Stimulated activated CD4-positive, alpha-beta T cell treated with anti-CD3 and anti-CD28 coated beads, Interleukin-15, amount 100 ng/mL, for 1 hour (primary cell): ENCODE results near the gene PMP22.
"Not testable (repeated sequence)": the region's sequence is repeated elsewhere in the genome, so short reads cannot be mapped to it uniquely, and the experiment has no call there.

Source experiments
- DNase-seq, 2 donors: peaks; one replicate each; pipeline ENCODE4 v3.0.0-alpha.2; 2020; ENCODE audit warnings: low read depth in 1 of 2, low spot score in 1 of 2

PMP22 gene

DNA sequence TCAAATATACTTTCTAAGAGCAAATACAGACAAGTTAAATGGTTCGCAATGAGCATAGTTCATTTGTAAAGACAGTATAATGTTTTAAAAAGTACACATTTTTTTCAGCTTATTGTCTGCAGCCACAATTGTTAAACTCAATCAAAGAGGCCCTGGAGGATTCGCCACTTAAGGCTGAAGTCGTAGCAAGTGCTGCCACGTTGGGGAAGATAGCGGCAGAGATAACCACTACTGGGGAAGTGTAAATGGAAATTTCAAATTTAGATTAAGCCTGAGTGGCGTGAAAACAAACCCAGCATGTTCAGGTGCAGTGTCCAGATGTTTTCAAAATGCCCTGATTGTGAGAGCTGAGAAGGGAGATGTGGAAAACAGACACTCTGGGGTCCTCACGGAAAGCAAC lies 8.4 kb downstream of the PMP22 start:
- no peak for DNase-seq

DNA sequence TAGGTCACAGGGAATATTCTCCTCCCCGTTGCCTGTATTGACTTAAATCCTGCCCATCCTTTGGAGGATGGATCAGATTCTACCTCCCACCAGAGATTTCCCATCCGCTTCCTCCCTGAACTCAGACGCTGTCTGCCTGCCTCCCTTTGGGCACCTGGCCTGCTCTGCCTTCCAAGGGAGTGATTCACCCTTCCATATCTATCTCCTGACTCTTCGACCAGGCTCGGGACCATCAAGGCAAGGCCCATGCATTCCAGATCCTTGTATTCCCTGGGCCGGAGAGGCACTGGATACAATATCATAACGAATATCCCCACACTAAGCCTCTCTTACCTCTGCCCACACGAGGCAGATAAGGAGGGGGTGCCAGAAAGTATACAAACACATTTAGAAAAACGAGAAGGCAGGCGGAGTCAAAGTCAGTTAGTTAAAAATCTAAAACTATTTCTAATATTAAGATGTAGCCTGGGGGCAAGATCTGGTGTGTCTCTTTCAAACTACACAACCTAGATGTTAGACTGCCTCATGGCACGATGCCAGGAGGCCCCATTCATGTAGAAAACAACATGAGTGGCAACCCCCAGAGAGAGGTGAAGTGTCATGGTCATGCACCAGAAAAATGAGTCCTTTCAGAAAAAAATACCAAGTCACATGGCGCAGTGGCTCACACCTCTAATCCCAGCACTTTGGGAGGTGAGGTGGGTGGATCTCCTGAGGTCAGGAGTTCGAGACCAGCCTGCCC lies 9.2 kb downstream of the PMP22 start:
- no peak for DNase-seq

DNA sequence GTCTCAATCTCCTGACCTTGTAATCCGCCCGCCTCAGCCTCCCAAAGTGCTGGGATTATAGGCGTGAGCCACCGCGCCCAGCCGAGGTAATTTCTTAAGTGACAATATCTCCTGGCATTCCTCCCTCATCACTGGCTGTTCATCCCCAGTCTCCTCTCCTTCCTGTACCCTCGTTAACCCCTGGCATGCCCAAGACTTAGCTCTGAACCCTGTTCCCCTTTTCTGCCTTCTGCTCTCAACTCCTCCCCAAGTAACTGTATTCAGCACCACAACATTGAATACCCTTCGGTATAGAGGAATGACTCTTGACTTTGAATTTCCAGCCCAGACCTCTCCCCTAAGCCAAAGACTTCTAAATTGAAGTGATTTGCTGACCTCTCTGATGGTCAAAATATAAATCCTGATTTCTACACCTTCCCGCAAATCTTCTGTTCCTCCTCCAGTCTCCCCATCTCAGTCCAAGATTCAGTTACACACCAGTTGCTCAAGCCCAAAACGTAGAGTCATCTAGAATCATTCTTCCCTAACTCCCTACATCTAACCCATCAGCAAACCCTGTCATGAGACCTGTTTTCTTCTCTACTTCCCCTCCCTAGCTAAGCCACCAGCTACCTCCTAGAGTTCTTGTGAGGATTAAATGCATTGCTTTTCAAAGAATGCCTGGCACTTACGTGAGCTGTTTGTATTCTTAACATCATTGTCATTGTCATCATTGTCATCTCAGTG lies 14.8 kb downstream of the PMP22 start:
- no peak for DNase-seq

DNA sequence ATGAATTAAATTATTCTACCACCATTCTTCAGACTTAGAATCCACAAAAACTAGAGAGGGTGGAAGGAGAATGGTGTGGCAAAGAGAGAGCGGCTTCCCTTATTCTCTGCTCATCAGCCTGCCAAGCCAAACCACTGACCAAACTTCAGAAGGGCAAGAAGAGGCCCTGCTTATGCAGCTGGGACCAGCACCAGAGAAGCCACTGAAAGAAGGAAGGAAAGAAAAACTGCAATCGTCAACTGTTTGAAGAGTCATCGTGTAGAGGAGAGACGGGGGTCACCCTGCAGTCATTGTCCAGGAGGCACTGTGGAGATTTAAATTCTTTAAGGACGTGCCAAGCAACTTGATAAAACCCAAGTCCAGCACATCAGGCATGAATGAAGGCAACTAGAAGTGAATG lies 15.6 kb downstream of the PMP22 start:
- DNase-seq: no peak

DNA sequence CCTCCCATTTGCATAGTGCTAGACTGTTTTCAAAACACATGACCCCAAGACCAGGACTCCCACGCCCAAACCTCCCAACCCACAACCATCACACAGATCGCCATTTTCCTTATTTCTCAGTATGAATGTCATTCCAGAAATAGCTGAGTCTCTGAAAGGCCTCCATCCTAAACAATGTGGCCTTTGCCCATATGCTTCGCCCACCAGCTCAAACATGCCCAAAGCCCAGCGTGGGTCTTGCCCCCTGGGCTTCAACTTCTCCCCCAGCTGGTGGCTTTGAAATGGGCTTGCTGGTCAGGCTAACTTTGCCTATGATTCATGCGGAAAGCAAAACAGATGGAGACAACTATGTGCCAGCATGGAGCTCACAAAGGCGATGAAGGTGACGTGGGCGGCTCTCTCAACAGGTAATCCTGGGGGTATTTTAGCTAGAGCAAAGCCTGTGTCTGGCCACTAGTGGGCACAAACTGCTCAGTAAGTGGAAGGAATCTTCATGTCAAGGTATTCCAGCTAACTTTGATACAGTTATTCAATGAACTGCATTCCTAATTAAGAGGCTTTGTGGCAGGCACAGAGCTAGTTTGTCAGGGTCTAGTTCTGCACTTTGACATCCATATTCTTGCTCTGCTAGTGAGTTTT lies 17.1 kb downstream of the PMP22 start:
- no peak for DNase-seq

DNA sequence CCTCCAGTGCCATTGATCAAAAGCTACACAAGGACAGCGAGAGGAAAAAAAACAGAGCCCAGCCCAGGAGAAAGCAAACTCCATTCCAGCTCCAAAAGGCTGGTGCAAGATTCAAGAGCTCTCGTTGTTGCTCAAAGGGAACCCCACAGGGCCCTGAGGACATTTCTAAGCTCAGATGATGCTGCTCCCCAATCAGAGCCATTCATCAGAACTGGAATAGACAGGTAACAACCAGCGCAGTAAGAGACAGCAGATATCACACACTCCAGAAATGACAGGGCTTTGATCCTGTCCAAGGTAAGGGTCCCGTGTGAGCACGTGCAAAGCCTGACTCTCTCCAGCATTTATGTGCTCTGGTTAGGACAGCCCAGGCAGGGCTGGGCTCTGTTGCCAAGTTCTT lies 20.1 kb downstream of the PMP22 start:
- no peak for DNase-seq

DNA sequence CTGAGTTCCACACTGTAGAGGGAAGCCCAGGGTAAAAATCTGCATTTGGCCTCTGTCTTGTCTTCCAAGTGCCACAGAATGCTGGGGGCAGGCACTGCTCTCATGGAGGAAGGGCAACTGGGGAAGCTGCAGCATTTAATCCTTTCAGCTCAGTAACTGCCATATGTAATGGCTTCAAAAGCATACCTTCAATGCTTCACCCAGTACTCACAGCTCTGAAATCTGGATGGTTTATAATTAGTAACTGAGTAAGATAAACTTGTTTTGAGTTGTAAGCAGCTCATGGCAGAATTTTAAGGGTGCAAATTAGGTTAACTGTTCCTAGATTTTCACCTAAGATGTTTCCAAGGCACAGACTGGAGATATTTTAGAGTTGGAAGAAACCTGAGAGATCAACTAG lies 24.5 kb downstream of the PMP22 start:
- no peak for DNase-seq

DNA sequence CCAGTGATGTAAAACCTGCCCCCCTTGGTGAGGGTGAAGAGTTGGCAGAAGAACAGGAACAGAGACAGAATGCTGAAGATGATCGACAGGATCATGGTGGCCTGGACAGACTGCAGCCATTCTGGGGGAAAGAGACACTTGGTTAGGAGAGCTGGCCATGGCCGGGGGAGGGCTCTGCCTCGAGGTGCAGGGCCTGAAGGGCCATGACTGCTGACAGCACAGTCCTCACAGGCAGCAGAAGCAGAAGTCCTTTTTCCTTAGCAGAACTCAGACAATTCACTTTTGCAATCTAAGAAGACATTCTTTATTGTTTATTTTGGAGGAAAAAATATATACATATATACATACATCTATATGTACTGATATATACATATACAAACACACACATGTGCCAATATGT lies 25.6 kb downstream of the PMP22 start:
- no peak for DNase-seq

DNA sequence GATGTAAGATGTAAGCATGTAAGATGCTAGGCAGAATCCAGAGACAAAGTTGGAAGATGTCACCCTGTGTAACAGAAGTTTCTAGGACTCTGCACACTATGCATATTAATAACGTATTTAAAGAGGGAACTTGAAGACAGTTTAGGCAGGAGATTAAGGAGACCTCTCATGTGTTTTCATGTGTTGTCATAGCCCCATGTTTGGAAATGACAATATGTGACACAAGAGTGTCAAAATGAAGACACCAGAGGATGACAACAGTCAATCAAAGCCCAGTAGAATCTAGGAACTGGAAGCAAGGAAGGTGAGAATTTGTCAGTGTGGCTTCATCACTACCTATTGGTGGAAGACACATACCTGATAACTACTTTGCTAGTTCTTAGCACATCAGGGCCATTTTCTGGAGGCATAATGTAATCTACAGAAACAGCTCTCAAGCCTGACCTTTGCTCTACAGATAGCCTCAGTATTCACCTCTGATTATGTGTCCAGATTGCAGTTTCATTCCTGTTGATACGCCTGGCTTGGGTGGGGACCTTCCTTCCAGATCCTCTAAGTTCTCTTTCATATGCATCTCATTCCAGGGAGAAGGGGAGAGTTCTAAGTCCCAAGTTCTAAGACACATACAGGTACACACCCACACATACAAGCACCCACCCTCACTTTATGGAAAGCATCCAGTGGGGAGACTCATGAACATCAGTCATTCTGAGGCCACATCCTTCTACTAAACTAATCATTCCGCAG lies 26.3 kb downstream of the PMP22 start:
- DNase-seq: no peak

DNA sequence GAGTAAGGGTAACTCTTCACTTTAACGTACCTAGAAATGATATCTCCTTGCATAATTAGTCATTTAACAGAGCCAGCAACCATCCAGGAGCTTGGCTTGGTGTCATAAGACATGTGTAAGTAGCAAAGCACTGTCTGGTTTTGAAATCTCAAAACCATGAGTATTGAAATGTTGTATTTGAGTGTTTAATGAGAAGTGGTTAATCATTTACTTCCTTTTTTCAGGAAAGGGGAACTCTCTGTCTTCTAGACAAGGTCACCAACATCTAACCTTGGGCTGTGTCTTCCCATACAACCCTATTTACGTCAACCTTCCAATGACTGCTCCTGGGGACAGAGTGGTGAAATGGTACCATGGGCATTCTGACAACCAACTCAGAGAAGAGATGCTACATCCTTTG lies 27.1 kb downstream of the PMP22 start:
- DNase-seq: no peak

DNA sequence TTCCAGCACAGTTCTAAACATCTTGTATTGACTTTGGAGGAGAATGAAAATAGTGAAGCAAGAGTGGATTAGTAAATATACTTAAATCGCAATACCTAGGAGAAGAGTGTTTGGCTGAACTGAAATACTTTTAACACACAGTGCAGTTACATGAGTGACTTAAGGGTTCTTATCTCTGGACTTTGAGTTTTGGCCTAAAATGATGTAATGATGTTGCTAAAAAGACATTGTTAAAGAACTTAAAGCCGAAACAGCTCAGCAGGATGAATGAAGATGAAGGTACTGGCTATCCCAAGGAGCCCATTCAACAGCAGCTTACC lies 28.1 kb downstream of the PMP22 start:
- no peak for DNase-seq

DNA sequence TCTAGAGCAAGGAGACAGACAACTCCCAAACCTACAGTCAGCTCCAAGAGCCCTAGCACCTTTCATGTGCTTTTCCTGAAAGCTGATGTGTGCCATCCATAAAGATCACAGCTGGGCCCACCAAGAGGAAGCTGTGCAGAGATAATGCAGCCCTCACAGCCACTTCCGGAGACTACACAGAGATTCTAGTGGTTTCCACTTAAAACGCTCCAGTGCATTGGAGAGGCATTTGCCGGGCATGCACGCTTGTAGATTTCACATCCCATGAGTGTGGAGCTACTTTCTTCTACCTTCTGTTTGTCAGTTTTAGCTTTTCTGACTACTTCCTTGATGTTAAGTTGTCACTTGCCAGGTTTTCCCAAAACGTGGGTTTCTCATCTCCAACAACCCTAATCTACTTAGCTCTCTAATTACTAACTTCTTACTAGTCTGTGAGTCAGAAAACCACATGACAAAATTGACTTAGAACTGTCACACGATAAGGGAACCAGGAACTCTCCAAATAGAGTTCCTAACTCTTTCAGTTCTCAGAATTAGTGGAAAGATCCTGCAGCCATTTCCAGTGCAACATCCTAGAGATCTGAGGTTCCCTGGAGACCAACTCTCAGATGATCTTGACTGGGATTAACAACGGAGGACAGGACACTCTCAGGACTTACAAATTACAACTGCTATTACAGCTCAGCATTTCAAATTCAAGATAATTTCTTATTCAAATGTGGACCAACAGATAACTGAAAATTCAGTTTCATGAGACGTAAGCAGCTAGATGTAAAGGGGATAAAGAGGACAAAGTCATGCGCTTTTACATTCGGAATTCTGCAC lies 28.6 kb downstream of the PMP22 start:
- DNase-seq: no peak

DNA sequence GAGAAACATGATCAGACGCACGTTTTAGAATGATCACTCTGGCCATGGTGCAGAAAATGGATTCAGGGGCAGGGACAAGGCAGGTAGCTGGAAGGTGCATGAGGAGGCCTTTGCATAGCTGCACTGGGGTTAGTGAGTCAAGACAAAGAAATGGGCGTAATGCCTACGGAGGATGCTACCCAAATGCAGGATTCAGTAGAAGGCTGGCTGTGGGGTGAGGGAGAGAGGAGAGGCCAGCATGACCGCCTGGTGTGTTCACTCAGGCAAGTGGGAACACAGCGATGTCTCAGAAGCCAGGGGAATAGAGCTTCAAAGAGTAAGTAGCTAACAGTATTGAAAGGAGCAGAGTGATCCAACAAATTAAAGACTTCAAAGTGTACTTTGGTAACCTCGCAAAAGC lies 31.2 kb downstream of the PMP22 start:
- no peak for DNase-seq

DNA sequence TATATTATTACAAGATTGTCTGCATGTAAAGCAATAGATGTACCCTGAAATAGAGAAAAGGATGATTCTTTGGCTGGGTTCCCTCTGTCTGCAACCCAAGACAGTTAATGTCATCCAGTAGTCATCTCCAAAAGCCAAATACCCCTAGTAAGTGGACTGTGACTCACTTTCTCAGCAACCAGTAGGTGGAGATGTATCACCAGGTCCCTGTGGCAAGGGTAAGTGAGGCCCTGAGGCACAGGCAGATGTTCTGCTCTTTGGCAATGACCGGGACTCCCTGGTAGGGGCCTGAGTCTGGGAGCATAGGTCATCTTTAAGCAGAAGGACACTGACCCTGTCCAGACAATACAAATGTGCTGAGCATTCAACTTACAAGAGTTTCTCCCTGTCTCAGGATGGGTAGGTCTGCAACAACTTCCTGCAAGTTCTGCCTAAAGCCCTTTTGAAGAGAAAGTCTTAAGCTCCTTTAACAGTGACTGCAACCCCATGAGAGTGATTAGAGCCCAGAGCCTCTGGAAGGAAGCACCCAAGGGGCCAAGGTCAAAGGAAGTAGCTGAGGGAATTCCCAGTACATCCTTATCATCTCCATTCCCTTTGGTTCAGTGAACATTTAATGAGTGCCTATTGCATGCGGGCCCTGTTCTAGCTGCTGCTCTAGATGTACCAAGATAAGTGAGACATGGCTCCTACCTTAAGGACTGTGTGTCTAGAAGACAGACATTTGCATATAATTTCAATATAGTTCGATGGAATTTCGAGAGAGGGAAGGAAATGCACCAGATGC lies 31.9 kb downstream of the PMP22 start:
- DNase-seq: no peak

DNA sequence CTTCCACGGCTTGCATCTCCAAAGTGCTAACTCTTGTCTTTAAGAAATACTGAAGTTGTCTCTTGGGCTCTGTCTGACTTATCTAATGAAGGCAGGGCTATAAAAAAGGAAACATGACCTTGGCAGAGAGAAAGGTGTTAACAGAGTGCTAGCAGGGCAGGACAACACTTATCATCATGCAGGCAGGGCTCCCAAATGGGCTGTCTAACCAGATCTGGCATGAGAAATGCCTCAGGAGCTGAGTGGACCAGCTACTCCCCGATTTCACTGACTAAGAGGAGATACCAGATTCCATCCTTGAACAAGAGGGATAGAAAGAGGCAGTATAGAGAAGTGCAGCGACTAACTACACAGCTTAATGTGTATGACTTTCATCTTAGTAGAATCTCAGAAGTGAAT lies 32.6 kb downstream of the PMP22 start:
- no peak for DNase-seq

DNA sequence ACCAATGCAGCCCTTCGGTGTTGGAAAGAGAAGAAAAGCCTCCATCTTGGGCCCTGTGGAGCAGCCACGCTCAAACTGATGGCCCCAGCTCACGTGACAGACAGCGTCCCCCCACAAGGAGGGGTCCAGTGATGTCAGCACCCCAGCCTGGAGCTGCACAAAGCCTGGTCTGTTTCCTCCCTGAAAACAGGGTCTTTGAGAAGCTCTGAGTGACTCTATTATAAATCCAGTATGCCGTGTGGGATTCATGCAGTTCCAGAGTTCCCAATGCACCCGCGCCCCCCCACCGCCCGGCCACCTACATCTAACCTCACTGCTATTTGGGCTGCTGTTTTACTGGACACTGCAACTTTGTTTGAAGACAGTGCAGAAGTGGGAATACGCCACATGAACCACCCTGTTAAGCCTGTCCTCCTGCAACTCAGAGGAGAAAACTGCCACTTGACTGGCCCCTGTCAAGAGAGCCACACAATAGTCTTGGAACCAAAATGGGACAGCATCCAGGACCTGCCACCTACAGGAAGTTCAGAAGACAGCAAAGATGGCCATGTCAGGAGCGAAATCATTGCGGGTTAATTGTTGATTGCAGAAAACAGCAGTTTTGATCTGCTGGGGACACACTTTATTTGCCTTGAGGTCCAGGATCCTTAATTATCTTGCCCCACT lies 33.1 kb downstream of the PMP22 start:
- DNase-seq: no peak

DNA sequence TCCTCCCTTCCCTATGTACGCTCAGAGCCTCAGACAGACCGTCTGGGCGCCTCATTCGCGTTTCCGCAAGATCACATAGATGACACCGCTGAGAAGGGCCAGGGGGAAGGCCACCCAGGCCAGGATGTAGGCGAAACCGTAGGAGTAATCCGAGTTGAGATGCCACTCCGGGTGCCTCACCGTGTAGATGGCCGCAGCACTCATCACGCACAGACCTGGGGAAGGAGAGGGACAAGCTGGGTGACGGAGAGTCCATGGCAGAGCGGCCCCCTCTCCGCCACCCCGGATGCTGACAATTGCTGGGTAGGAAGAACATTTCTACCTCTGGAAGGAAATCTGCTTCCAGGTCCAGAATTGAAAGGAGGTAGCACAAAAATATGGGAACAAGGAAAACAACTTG lies 34.3 kb downstream of the PMP22 start:
- no peak for DNase-seq

DNA sequence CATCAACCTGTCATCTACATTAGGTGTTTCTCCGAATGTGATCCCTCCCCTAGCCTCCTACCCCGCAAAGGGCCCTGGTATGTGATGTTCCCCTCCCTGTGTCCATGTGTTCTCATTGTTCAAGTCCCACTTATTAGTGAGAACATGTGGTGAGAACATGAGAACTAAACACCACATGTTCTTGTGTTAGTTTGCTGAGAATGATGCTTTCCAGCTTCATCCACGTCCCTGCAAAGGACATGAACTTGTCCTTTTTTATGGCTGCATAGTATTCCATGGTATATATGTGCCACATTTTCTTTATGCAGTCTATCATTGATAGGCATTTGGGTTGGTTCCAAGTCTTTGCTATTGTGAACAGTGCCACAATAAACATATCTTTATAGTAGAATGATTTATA lies 43.3 kb downstream of the PMP22 start:
- DNase-seq: not testable (repeated sequence)

DNA sequence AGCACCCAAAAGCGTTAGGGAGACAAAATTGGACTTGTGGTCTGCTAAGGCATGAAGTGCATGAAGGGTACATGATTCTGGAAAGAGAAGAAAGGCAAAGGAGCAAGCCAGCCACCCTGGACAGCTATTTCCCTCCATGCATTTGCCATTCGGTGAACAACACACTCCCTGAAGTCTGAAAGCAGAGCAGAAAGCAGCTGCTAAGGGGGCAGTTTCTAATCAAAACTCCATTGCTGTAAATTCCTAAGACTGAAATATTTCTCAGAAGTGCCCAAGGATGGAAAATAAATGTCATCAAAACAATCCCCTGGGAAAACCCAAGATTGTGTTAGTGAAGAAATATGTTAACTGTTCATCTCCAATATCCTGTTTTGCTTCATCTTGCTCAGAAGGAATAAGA lies 44.3 kb downstream of the PMP22 start:
- DNase-seq: no peak

DNA sequence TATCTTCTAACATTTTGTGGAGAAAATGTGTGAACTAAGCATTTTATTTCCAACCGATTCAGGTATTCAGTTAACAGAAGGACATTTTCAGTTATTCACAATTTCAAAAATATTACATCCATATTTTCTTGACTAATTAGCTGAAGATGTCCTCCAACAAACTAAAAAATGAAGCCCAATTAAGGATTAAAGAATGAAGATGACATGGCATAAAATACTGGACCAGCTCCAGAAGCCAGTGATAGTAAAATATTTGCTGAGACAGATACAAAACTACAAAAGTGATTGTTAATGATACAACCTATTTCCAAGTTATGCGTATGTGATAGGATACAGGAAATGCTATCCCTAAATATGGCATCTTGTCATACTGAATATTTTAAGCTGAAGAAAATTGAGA lies 48.6 kb downstream of the PMP22 start:
- DNase-seq: no peak
